SH-SY5Y (cell line): Measurements from ENCODE around the gene KYAT1.

Experiments
- GATA2 ChIP-seq: IDR thresholded peaks from 2 replicates; pipeline ENCODE4 v1.6.1; 2011; ENCODE audit warnings: mild to moderate bottlenecking, low read depth, low read length
- GATA3 ChIP-seq: IDR thresholded peaks from 2 replicates; pipeline ENCODE4 v1.6.1; 2011; ENCODE audit warnings: low read depth, mild to moderate bottlenecking, low read length, moderate library complexity

DNA sequence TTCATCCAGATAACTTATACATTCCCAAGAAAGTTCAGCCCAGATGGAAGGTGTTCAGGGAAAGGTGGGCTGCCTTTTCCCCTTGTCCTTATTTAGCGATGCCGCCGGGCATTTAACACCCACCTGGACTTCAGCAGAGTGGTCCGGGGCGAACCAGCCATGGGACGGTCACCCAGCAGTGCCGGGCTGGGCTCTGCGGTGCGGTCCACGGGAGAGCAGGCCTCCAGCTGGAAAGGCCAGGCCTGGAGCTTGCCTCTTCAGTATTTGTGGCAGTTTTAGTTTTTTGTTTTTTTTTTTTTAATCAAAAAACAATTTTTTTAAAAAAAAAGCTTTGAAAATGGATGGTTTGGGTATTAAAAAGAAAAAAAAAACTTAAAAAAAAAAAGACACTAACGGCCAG, 35.0 kb upstream of the KYAT1 start:
- TF ChIP-seq GATA3 (no peak), GATA2 (no peak)
